GM13977 (cell line): ENCODE measurements around the gene NEU1.

ENCODE experiments used
- DNase-seq: peaks from one replicate; pipeline ENCODE4 v3.0.0; 2012; ENCODE audit warnings: low spot score
- CTCF ChIP-seq: IDR thresholded peaks from 2 replicates; pipeline ENCODE4 v1.5.1; 2012; ENCODE audit warnings: mild to moderate bottlenecking, control low read depth; ENCODE audit not compliant: insufficient read depth; ENCODE audit errors: extremely low read depth, missing control alignments
- in situ Hi-C: fragments of 300-500 bp; cut with MboI; formaldehyde crosslinking; loops from one replicate; pipeline ENCODE4 v1.12.0; 2022; ENCODE audit warnings: low sequenced_read_pairs, low pct_unique_long_range_greater_than_20kb, mixed read lengths, inconsistent platforms; ENCODE audit not compliant: unreplicated experiment

The NEU1 gene

GRCh38 chr6:31882344-31882743, 19.7 kb upstream of the NEU1 start:
- no peak for DNase-seq
- in situ Hi-C loops, result no loop called here
- no peak for TF ChIP-seq CTCF

GRCh38 chr6:31881136-31881859, 18.7 kb upstream of the NEU1 start:
- TF ChIP-seq CTCF, result no peak
- no peak for DNase-seq
- in situ Hi-C loops, result no loop called here

GRCh38 chr6:31880616-31881015, 18.0 kb upstream of the NEU1 start:
- in situ Hi-C loops, result no loop called here
- no peak for TF ChIP-seq CTCF
- no peak for DNase-seq

- no peak for TF ChIP-seq CTCF
- DNase-seq, result no peak
- in situ Hi-C loops, result no loop called here
These were observed 17.3 kb upstream of the NEU1 start for GRCh38 chr6:31879901-31880300.

- TF ChIP-seq CTCF, result no peak
- in situ Hi-C loops, result no loop called here
- DNase-seq, result no peak
These were observed 16.5 kb upstream of the NEU1 start for GRCh38 chr6:31879143-31879542.

GRCh38 chr6:31878726-31879125, 16.1 kb upstream of the NEU1 start, which contains the start of gene SLC44A4:
Gene SLC44A4 (minus strand): TSS chr6:31878997. CDS start chr6:31878980, 17 bp downstream.
- TF ChIP-seq CTCF, result no peak
- no peak for DNase-seq
- in situ Hi-C loops, result no loop called here
